GM12878 (cell line): ENCODE data around the gene WWC2. TPM values are rescaled to one million over a fixed set of nuclear protein-coding genes. Genes with fewer than 3 reads are reported as not detected.

ENCODE experiments used
- ATAC-seq: fragments of 200-7000 bp; cut with Tn5 transposase; 3 replicates; pipeline ENCODE4 v1.9.1; 2020; ENCODE audit warnings: mild to moderate bottlenecking, moderate library complexity
- BruUV-seq: library from RNA; stranded (reverse); fragments of 400-500 nt; replicated peaks from 2 replicates; lab custom pipeline; 2021; lab: Mats Ljungman, UMichigan
- CTCF ChIA-PET: fragments of 300-600 bp; sonication (Branson Sonifier 250); formaldehyde crosslinking; extraction: SDS; loops from one replicate; lab custom pipeline; 2021; ENCODE audit warnings: inconsistent platforms; lab: Yijun Ruan, JAX
- POLR2A ChIA-PET: fragments of 350-600 bp; formaldehyde crosslinking; extraction: SDS; loops from one replicate; lab custom pipeline; 2021; ENCODE audit warnings: inconsistent platforms; lab: Charles Lee
- RAD21 ChIA-PET: fragments of 300-600 bp; sonication (Branson Sonifier 250); formaldehyde crosslinking; loops from one replicate; lab custom pipeline; 2023; ENCODE audit warnings: antibody characterized with exemption; ENCODE audit not compliant: unreplicated experiment; lab: Charles Lee
- SMC1A ChIA-PET: fragments of 300-600 bp; sonication (Branson Sonifier 250); formaldehyde crosslinking; loops from one replicate; lab custom pipeline; 2023; ENCODE audit not compliant: unreplicated experiment, uncharacterized antibody; lab: Charles Lee
- DNase-seq: peaks from one replicate; pipeline ENCODE4 v3.0.0-alpha.2; 2011; ENCODE audit warnings: low read depth, low spot score
- FAIRE-seq: peaks from 3 replicates; lab custom pipeline; 2011; peaks lifted over from hg19 to GRCh38; lab: Jason Lieb, UNC
- H2AFZ ChIP-seq: 2 replicates; pipeline ENCODE4 v1.6.0; 2011; ENCODE audit warnings: low read depth, low read length, control low read depth; ENCODE audit not compliant: control insufficient read depth
- H3K27ac ChIP-seq: 2 replicates; pipeline ENCODE4 v1.5.1; 2011; ENCODE audit warnings: control low read depth; ENCODE audit not compliant: control insufficient read depth, insufficient read depth
- H3K27me3 ChIP-seq, 2 experiments: replicated peaks in 1 of 2; 2 replicates each; pipeline versions ENCODE4 v1.6.0 to v1.6.1; 2011; ENCODE audit warnings: low read length in 1 of 2; ENCODE audit not compliant: control insufficient read depth in 2 of 2, insufficient read depth in 2 of 2
- H3K36me3 ChIP-seq, 2 experiments: 2 replicates each; pipeline ENCODE4 v1.5.1; 2011; ENCODE audit warnings: low read length in 1 of 2; ENCODE audit not compliant: control insufficient read depth in 2 of 2, insufficient read depth in 2 of 2
- H3K4me1 ChIP-seq: 2 replicates; pipeline ENCODE4 v1.6.1; 2011; ENCODE audit warnings: mild to moderate bottlenecking, low read length, moderate library complexity, mixed read lengths; ENCODE audit not compliant: control insufficient read depth, insufficient read depth
- H3K4me2 ChIP-seq: 2 replicates; pipeline ENCODE4 v1.6.0; 2011; ENCODE audit warnings: control low read depth; ENCODE audit not compliant: control insufficient read depth, insufficient read depth
- H3K4me3 ChIP-seq: fragments of 200-600 bp; sonication (generic); 2 replicates; pipeline ENCODE4 v1.5.1; 2016
- H3K79me2 ChIP-seq: 2 replicates; pipeline ENCODE4 v1.6.0; 2011; ENCODE audit warnings: low read length; ENCODE audit not compliant: control insufficient read depth, insufficient read depth
- H3K9ac ChIP-seq: 2 replicates; pipeline ENCODE4 v1.8.0; 2011; ENCODE audit warnings: low read length, control low read depth, mixed read lengths; ENCODE audit not compliant: control insufficient read depth, insufficient read depth
- H3K9me3 ChIP-seq: replicated peaks from 3 replicates; pipeline ENCODE4 v1.5.1; 2011; ENCODE audit warnings: mild to moderate bottlenecking, low read length; ENCODE audit not compliant: control insufficient read depth, insufficient read depth
- H4K20me1 ChIP-seq: 2 replicates; pipeline ENCODE4 v1.6.0; 2011; ENCODE audit not compliant: control insufficient read depth, insufficient read depth
- BRCA1 ChIP-seq: IDR thresholded peaks from 2 replicates; pipeline ENCODE4 v1.6.1; 2011; ENCODE audit warnings: low read depth, low read length, improper control_type of control experiment
- CHD4 ChIP-seq: fragments of 200-600 bp; sonication (generic); IDR thresholded peaks from 2 replicates; pipeline ENCODE4 v1.6.1; 2016; ENCODE audit warnings: mild to moderate bottlenecking
- RELA ChIP-seq: fragments of 450-650 bp; IDR thresholded peaks from 2 replicates; pipeline ENCODE4 v1.8.0; 2014; ENCODE audit warnings: borderline replicate concordance; ENCODE audit not compliant: partially characterized antibody
- RUNX3 ChIP-seq: IDR thresholded peaks from 2 replicates; pipeline ENCODE4 v1.6.1; 2012; ENCODE audit warnings: low read length, inconsistent platforms
- TCF12 ChIP-seq: IDR thresholded peaks from 2 replicates; pipeline ENCODE4 v1.6.1; 2011; ENCODE audit warnings: low read depth, mild to moderate bottlenecking, low read length
- WGBS: methylation state at CpG from one replicate; pipeline ENCODE4 v1.1.6; 2016; ENCODE audit warnings: low lambda C conversion rate; ENCODE audit not compliant: insufficient replicate concordance, insufficient coverage; ENCODE audit errors: missing lambda C conversion rate; 5-methylcytosine and 5-hydroxymethylcytosine counted together
- in situ Hi-C: fragments of 300-500 bp; cut with MboI; formaldehyde crosslinking; loops from 9 replicates; pipeline ENCODE4 v1.14.3; 2018; ENCODE audit warnings: mixed read lengths
- intact Hi-C: fragments of 100-400 bp; cut with micrococcal nuclease; formaldehyde crosslinking; loops from one replicate; pipeline ENCODE4 v1.14.2; 2022; ENCODE audit not compliant: unreplicated experiment
- polyA plus RNA-seq, 11 experiments: library from polyadenylated mRNA; depleted of rRNA in 4 of 11; unstranded in 6 of 11; stranded (reverse) in 5 of 11; fragments of >200 nt; fragmentation: Nextera tagmentation in 4 of 11; fragmentation: Illumina TruSeq in 1 of 11; extraction: Ambion mirVana in 4 of 11; extraction: Trizol in 1 of 11; gene quantifications; 1 replicate in 1 of 11; 2 replicates in 10 of 11; pipeline versions ENCODE4 v1.2.1 to v1.2.3, GENCODE V29; 2011 to 2016; ENCODE audit warnings: inconsistent platforms in 2 of 11, missing spikeins in 2 of 11, low read depth in 1 of 11
- total RNA-seq, 4 experiments: library from RNA; depleted of rRNA in 3 of 4; stranded (reverse); fragments of >200 nt in 3 of 4; fragmentation: Illumina TruSeq in 1 of 4; extraction: Trizol in 1 of 4; gene quantifications; 2 replicates each; pipeline versions ENCODE4 v1.2.1 to v1.2.3, GENCODE V29; 2013 to 2021

The WWC2 gene
- total and polyA plus RNA-seq, 10 of the 15 experiments (the other 5 are each of a cell fraction or from before 2014, with no cell fraction given), result 0.02 to 0.72 (median 0.06) TPM; not detected in 3

DNA sequence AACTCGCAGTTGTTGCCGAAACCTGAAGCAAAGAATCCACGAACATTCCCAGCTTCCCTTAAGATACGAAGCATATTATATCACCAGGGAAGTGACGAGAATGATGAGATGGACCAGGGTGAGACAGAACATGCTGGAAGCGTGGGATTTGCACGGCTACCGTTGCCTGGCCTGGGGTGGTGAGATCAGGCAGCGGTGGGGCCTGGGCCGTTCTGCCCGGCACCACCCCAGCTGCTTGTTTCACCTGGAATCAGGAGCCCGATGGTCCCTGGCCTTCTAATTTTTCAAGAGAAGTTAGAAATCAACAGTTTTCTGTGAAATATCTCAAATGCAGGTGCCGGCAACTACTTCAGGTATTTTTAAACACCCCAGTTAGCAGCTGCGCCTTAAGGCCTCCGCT lies 215.3 kb downstream of the WWC2 start:
- H3K9ac ChIP-seq, result no peak overlapping the region
- intact Hi-C loops (no loop called here), in situ Hi-C loops (no loop called here)
- no peak for FAIRE-seq
- H3K4me1 ChIP-seq, result no peaks in the 10 kb centered on the region
- TF ChIP-seq CHD4 (no peak), RELA (no peak), TCF12 (no peak)
- H3K27me3 ChIP-seq, result no peaks in the 10 kb centered on the region; a peak in 1 of 4 replicates
- no TSS peak for BruUV-seq
- no peaks in the 10 kb centered on the region for H3K79me2 ChIP-seq
- SMC1A ChIA-PET, result no interaction called here
- H3K4me3 ChIP-seq, result no peak overlapping the region
- H3K9me3 ChIP-seq, result no peaks in the 10 kb centered on the region
- no peak overlapping the region for H2AFZ ChIP-seq
- DNase-seq, result no peak
- POLR2A ChIA-PET, result no interaction called here
- no peak overlapping the region for H3K4me2 ChIP-seq
- ATAC-seq, result no peak
- CTCF ChIA-PET, result no interaction called here
- no peaks in the 10 kb centered on the region for H3K36me3 ChIP-seq
- H3K27ac ChIP-seq, result no peak overlapping the region
- RAD21 ChIA-PET, result no interaction called here
- no peaks in the 10 kb centered on the region for H4K20me1 ChIP-seq
- WGBS, result 41% methylated on average over 15 of the region's 15 CpGs

DNA sequence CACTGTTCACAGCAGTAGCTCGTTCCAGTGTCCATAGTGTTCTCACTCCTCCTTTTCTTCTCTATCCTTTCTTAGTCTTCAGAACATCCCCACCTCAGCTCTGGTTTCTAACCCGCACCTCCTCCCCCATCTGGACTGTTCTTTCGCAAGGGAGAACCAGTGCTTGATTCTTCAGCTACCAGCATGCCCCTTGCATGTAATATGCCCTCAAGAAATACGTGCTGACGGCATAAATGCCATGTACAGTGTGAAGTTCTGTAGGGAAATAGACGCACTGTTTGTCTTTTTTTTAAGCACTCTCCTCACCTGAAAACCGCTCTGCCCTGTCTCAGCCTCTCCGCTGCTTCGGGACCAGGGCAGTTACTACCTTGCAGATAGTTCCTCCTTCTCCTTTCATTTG lies 215.7 kb downstream of the WWC2 start:
- ChIA-PET SMC1A (no interaction called here), RAD21 (no interaction called here), POLR2A (no interaction called here), CTCF (no interaction called here)
- FAIRE-seq (no peak), ATAC-seq (no peak), DNase-seq (no peak)
- intact Hi-C loops, result no loop called here
- Histone ChIP-seq H3K27me3 (no peaks in the 10 kb centered on the region; a peak in 1 of 4 replicates), H2AFZ (no peak overlapping the region), H3K9ac (no peak overlapping the region), H3K36me3 (no peaks in the 10 kb centered on the region), H3K4me1 (no peaks in the 10 kb centered on the region), H3K27ac (no peak overlapping the region), H3K4me3 (no peak overlapping the region), H4K20me1 (no peaks in the 10 kb centered on the region), H3K79me2 (no peaks in the 10 kb centered on the region), H3K4me2 (no peak overlapping the region), H3K9me3 (no peaks in the 10 kb centered on the region)
- 31% methylated on average over 9 of the region's 9 CpGs for WGBS
- TF ChIP-seq RUNX3 (no peak), BRCA1 (no peak)
- in situ Hi-C loops, result no loop called here
- no TSS peak for BruUV-seq
